AG10803 (cell line): Measurements from ENCODE around the gene CHDH.

Source experiments
- DNase-seq: peaks from one replicate; pipeline ENCODE4 v3.0.0; 2010; ENCODE audit warnings: low read depth
- H3K4me3 ChIP-seq: 2 replicates; pipeline ENCODE4 v1.5.1; 2011; ENCODE audit warnings: mild to moderate bottlenecking, low read length, control low read depth
- CTCF ChIP-seq: conservative IDR thresholded peaks from 2 replicates; pipeline ENCODE4 v1.5.1; 2011; ENCODE audit warnings: mild to moderate bottlenecking, low read length, control low read depth, inconsistent platforms

The CHDH gene

DNA sequence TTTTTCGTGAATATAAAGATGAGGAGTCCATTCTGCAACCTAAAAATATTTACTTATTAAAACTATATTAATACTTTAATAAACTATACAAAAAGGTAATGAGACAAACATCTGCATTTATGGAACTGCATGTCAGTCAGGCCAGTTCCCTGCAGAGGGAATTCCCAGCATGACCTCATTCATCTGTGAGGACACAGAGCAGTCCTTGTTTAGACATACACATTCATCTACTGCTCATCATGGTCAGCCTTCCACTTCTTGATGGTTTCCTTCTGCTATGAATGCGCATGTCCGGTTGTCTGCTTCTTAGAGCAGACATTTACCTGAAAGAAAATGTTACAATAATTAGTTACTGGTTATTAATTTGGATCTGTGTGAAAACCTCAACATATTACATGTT, 39.0 kb upstream of the CHDH start:
- H3K4me3 ChIP-seq, result no peak overlapping the region
- no peak for DNase-seq
- no peak for TF ChIP-seq CTCF

DNA sequence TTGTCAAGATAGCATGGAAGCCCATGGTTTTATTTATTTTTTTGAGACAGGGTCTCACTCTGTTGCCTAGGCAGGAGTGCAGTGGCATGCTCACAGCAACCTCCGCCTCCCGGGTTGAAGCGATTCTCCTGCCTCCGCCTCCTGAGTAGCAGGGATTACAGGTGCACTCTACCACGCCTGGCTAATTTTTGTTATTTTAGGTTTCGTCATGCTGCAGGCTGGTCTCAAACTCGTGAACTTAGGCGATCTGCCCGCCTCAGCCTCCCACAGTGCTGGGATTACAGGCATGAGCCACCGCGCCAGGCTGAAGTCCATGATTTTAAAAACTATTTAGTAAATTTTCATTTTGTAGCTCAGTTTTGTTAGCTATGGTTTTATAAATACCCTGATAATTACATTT, 38.4 kb upstream of the CHDH start:
- no peak for TF ChIP-seq CTCF
- no peak for DNase-seq

GRCh38 chr3:53883008-53883407, 36.8 kb upstream of the CHDH start:
- DNase-seq, result no peak

More for the DNA sequence above, 38.4 kb upstream of the CHDH start:
- H3K4me3 ChIP-seq, result no peak overlapping the region

DNA sequence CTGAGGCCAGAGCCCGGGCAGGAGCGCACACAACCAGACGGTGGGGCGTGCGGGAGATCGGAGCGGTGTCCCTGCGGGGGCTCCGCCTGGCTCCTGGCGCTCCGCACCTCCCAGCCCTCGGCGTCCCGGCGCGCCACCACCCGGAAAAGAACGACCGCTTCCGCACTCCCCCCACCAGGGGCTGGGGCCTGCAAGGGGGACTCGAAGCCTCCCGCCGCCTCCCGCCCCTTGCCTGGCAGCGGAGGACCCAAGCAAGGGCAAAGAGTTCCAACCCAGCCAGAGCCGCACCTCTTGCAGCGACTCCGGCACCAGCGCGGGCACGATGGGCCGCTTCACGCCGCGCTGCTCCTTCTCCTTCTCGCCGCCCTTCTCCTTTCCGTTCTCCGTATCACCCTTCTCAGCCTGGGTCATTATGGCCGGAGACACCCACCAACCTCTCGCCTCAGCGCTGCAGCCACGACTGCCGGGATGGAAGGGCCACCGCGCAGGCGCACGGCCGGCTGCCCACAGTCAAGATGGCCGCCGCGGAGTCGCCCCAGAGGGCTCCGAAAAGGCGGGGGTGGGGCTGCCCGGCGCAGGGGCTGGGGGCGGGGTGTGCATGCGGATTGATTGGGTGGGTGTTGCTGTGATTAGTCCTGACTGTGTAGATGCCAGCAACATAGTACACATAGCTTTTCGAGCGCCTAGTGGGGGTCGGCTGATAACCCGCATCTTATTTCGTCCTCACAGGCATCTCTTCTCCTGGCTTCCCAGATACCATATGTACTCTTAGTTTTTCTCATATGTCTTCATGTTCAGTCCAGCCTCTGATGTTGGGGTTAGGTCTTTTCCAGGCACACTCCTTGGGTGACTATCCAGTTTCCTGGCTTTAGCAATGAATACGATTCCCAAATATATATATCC, 35.7 kb upstream of the CHDH start, which contains the start of gene ACTR8:
Gene ACTR8 (minus strand): TSS at position 462 of the 903 bp plus-strand sequence. CDS start 51 bp downstream, at position 411.
- TF ChIP-seq CTCF, result peak; percentile 20; the same call in 1 of the 2 replicates
- H3K4me3 ChIP-seq, result peak within 1 kb of the TSS; percentile 93
- DNase-seq, result peak; percentile 77

More at GRCh38 chr3:53883008-53883407, 36.8 kb upstream of the CHDH start:
- no peak for TF ChIP-seq CTCF
- H3K4me3 ChIP-seq, result no peak overlapping the region

GRCh38 chr3:53880396-53881345, 34.5 kb upstream of the CHDH start:
- DNase-seq, result peak; percentile 57
- no peak for TF ChIP-seq CTCF
- H3K4me3 ChIP-seq, result peak overlapping the region; percentile 93

DNA sequence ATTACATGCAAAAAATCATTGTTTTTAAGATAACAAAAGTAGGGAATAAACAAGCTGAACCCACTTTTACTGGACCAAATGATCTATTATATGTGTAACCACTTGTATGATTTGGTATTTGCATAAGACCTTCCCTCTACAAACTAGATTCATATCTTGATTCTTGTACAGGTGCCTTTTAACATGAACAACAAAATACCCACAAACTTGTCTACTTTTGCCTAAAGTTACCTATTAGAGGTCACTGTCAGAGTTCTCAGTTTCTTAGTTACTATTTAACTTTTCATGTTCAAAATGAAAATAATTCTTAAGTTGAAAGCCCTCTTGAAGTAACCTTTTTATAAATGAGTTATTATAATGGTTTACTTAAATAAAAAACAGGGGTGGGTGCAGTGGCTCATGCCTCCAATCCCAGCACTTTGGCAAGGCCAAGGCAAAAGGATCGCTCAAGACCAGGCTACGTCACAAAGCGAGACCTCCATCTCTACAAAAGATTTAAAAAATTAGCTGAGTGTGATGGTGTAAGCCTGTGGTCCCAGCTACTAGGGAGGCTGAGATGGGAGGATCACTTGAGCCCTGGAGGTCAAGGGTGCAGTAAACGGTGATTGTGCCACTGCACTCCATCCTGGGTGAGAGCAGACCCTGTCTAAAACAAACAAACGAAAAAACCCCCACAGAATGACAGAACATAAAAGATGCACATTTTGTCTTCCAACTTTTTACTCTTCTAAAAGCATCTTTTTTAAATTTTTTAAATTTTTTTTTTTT, 19.7 kb upstream of the CHDH start:
- H3K4me3 ChIP-seq, result no peak overlapping the region
- no peak for DNase-seq
- TF ChIP-seq CTCF, result no peak
